ENCODE results near the gene CTDSPL2.
"Not testable (repeated sequence)": the region's sequence is repeated elsewhere in the genome, so short reads cannot be mapped to it uniquely, and the experiment has no call there.

DNA sequence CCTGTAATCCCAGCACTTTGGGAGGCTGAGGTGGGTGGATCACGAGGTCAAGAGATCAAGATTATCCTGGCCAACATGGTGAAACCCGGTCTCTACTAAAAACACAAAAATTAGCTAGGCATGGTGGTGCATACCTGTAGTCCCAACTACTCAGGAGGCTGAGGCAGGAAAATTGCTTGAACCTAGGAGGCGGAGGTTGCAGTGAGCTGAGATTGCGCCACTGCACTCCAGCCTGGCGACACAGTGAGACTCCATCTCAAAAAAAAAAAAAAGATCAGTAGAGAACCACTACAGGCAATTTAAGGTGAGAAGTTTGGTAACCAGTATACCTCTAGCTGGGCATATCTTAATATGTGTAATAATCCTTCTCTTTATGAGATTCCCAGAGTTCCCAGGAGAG is 117.3 kb downstream of the CTDSPL2 start:
- TF ChIP-seq, protein P1, sequence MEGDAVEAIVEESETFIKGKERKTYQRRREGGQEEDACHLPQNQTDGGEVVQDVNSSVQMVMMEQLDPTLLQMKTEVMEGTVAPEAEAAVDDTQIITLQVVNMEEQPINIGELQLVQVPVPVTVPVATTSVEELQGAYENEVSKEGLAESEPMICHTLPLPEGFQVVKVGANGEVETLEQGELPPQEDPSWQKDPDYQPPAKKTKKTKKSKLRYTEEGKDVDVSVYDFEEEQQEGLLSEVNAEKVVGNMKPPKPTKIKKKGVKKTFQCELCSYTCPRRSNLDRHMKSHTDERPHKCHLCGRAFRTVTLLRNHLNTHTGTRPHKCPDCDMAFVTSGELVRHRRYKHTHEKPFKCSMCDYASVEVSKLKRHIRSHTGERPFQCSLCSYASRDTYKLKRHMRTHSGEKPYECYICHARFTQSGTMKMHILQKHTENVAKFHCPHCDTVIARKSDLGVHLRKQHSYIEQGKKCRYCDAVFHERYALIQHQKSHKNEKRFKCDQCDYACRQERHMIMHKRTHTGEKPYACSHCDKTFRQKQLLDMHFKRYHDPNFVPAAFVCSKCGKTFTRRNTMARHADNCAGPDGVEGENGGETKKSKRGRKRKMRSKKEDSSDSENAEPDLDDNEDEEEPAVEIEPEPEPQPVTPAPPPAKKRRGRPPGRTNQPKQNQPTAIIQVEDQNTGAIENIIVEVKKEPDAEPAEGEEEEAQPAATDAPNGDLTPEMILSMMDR (IDR thresholded peaks at IDR 0.05) = not testable (repeated sequence)
- TF ChIP-seq POLR2AphosphoS5 (IDR thresholded peaks at IDR 0.05) = not testable (repeated sequence)

Measured in breast epithelium (tissue), 3 donors.